IMR-90 (cell line): ENCODE results near the gene TRA2A. TPM values are rescaled to one million over a fixed set of nuclear protein-coding genes. Genes with fewer than 3 reads are reported as not detected.

Experiments
- ATAC-seq: fragments of 200-7000 bp; cut with Tn5 transposase; 2 replicates; pipeline ENCODE4 v1.9.1; 2020; ENCODE audit warnings: low read depth, mild to moderate bottlenecking, moderate library complexity
- BruUV-seq: library from RNA; stranded (reverse); fragments of 400-500 nt; replicated peaks from 2 replicates; lab custom pipeline; 2021; lab: Mats Ljungman, UMichigan
- CTCF ChIA-PET: fragments of 300-600 bp; formaldehyde crosslinking; extraction: SDS; loops from one replicate; lab custom pipeline; 2021; ENCODE audit warnings: antibody characterized with exemption; lab: Yijun Ruan, JAX
- POLR2A ChIA-PET: fragments of 300-600 bp; sonication (Branson Sonifier 250); formaldehyde crosslinking; loops from one replicate; lab custom pipeline; 2022; ENCODE audit warnings: antibody characterized with exemption; ENCODE audit not compliant: unreplicated experiment; lab: Charles Lee
- DNase-seq: peaks from one replicate; pipeline ENCODE4 v3.0.0; 2013
- H2AFZ ChIP-seq: replicated peaks from 2 replicates; pipeline ENCODE3; 2013; ENCODE audit warnings: low read length, mild to moderate bottlenecking; ENCODE audit not compliant: poor library complexity
- H2AK5ac ChIP-seq: 2 replicates; pipeline ENCODE4 v1.6.1; 2013; ENCODE audit warnings: low read depth, low read length, inconsistent platforms
- H2AK9ac ChIP-seq: replicated peaks from 2 replicates; pipeline ENCODE3; 2013; ENCODE audit warnings: mild to moderate bottlenecking, low read depth, low read length, moderate library complexity; ENCODE audit not compliant: poor library complexity
- H2BK120ac ChIP-seq: 2 replicates; pipeline ENCODE4 v1.6.1; 2013; ENCODE audit warnings: low read depth, low read length, inconsistent platforms
- H2BK15ac ChIP-seq: 3 replicates; pipeline ENCODE4 v1.6.1; 2013; ENCODE audit warnings: low read depth, low read length, inconsistent platforms
- H2BK20ac ChIP-seq: 2 replicates; pipeline ENCODE4 v1.6.1; 2013; ENCODE audit warnings: low read depth, mild to moderate bottlenecking, inconsistent platforms, low read length, moderate library complexity
- H2BK5ac ChIP-seq: 2 replicates; pipeline ENCODE4 v1.6.1; 2013; ENCODE audit warnings: mild to moderate bottlenecking, low read depth, low read length, inconsistent platforms; ENCODE audit not compliant: poor library complexity, severe bottlenecking
- H3K14ac ChIP-seq: replicated peaks from 2 replicates; pipeline ENCODE4 v1.6.1; 2013; ENCODE audit warnings: low read depth, low read length, inconsistent platforms
- H3K18ac ChIP-seq: 2 replicates; pipeline ENCODE4 v1.6.1; 2013; ENCODE audit warnings: low read depth, low read length, control low read depth
- H3K23ac ChIP-seq: 2 replicates; pipeline ENCODE4 v1.6.1; 2013; ENCODE audit warnings: low read depth, low read length, inconsistent platforms
- H3K27ac ChIP-seq: 2 replicates; pipeline ENCODE4 v1.5.1; 2013; ENCODE audit warnings: mild to moderate bottlenecking, control low read depth, low read length; ENCODE audit not compliant: insufficient read depth
- H3K27me3 ChIP-seq: 2 replicates; pipeline ENCODE4 v1.6.1; 2013; ENCODE audit warnings: low read length; ENCODE audit not compliant: control insufficient read depth, insufficient read depth
- H3K36me3 ChIP-seq: 2 replicates; pipeline ENCODE4 v1.6.1; 2013; ENCODE audit warnings: low read length, mixed read lengths; ENCODE audit not compliant: control insufficient read depth, insufficient read depth
- H3K4ac ChIP-seq: 2 replicates; pipeline ENCODE4 v1.6.1; 2013; ENCODE audit warnings: low read depth, low read length, inconsistent platforms
- H3K4me1 ChIP-seq: 2 replicates; pipeline ENCODE4 v1.6.1; 2013; ENCODE audit warnings: low read length, mixed read lengths; ENCODE audit not compliant: control insufficient read depth, insufficient read depth
- H3K4me2 ChIP-seq: 2 replicates; pipeline ENCODE4 v1.6.1; 2013; ENCODE audit warnings: low read depth, mild to moderate bottlenecking, control low read depth, low read length, moderate library complexity
- H3K4me3 ChIP-seq: 2 replicates; pipeline ENCODE4 v1.5.1; 2013; ENCODE audit warnings: low read depth, mild to moderate bottlenecking, control low read depth, low read length, moderate library complexity; ENCODE audit not compliant: insufficient read depth
- H3K56ac ChIP-seq: 2 replicates; pipeline ENCODE4 v1.6.1; 2013; ENCODE audit warnings: low read length, inconsistent platforms; ENCODE audit not compliant: insufficient read depth; ENCODE audit errors: extremely low read depth
- H3K79me1 ChIP-seq, 2 experiments: 2 replicates each; pipeline ENCODE4 v1.6.1; 2013; ENCODE audit warnings: low read length in 2 of 2, inconsistent platforms in 1 of 2, low read depth in 1 of 2
- H3K9ac ChIP-seq: 2 replicates; pipeline ENCODE4 v1.6.1; 2013; ENCODE audit warnings: low read depth, low read length, control low read depth
- H3K9me1 ChIP-seq: 2 replicates; pipeline ENCODE4 v1.6.1; 2013; ENCODE audit warnings: low read length, inconsistent platforms; ENCODE audit not compliant: insufficient read depth
- H3K9me3 ChIP-seq: 2 replicates; pipeline ENCODE4 v1.6.1; 2013; ENCODE audit warnings: low read length; ENCODE audit not compliant: control insufficient read depth, insufficient read depth
- H4K20me1 ChIP-seq: 2 replicates; pipeline ENCODE4 v1.6.1; 2013; ENCODE audit warnings: low read length, inconsistent platforms; ENCODE audit not compliant: insufficient read depth
- H4K5ac ChIP-seq: 2 replicates; pipeline ENCODE4 v1.6.1; 2013; ENCODE audit warnings: mild to moderate bottlenecking, low read depth, low read length, control low read depth
- H4K8ac ChIP-seq, 2 experiments: 2 replicates each; pipeline ENCODE4 v1.6.1; 2013; ENCODE audit warnings: low read depth in 2 of 2, low read length in 2 of 2, control low read depth in 1 of 2, inconsistent platforms in 1 of 2
- H4K91ac ChIP-seq: 2 replicates; pipeline ENCODE4 v1.6.1; 2013; ENCODE audit warnings: low read depth, low read length, inconsistent platforms; ENCODE audit not compliant: insufficient read depth
- BHLHE40 ChIP-seq: fragments of 150-350 bp; IDR thresholded peaks from 2 replicates; pipeline ENCODE4 v1.6.1; 2016; ENCODE audit warnings: mild to moderate bottlenecking, low read depth, low read length
- CTCF ChIP-seq: conservative IDR thresholded peaks from 2 replicates; pipeline ENCODE4 v1.5.1; 2012; ENCODE audit warnings: mild to moderate bottlenecking, low read depth, low read length, improper control_type of control experiment
- POLR2A ChIP-seq: IDR thresholded peaks from 2 replicates; pipeline ENCODE4 v1.6.1; 2012; ENCODE audit warnings: mild to moderate bottlenecking, low read depth, low read length
- RAD21 ChIP-seq: IDR thresholded peaks from 2 replicates; pipeline ENCODE4 v1.6.1; 2012; ENCODE audit warnings: low read length, improper control_type of control experiment
- SMC3 ChIP-seq: fragments of 150-350 bp; IDR thresholded peaks from 2 replicates; pipeline ENCODE4 v1.6.1; 2016; ENCODE audit warnings: low read depth, mild to moderate bottlenecking, antibody characterized with exemption, low read length, moderate library complexity
- WGBS, 2 experiments: methylation state at CpG; one replicate each; pipeline versions ENCODE4 v1.1.5 to v1.1.7; 2013; ENCODE audit warnings: missing lambda C conversion rate in 2 of 2; ENCODE audit not compliant: insufficient read length in 1 of 2; ENCODE audit errors: extremely low coverage in 2 of 2; 5-methylcytosine and 5-hydroxymethylcytosine counted together
- dilution Hi-C: fragments of 300-500 bp; cut with HindIII; formaldehyde crosslinking; loops from one replicate; pipeline ENCODE4 v1.14.3; 2018; ENCODE audit warnings: low sequenced_read_pairs; ENCODE audit not compliant: unreplicated experiment
- in situ Hi-C: fragments of 300-500 bp; cut with MboI; formaldehyde crosslinking; loops from 3 replicates; pipeline ENCODE4 v1.14.3; 2019; ENCODE audit warnings: low sequenced_read_pairs, inconsistent platforms, mixed read lengths
- intact Hi-C: fragments of 100-400 bp; cut with micrococcal nuclease; formaldehyde crosslinking; loops from 2 replicates; pipeline ENCODE4 v1.10.0; 2022
- polyA plus RNA-seq, 3 experiments: library from polyadenylated mRNA; depleted of rRNA; stranded (reverse); fragments of >200 nt; gene quantifications; 2 replicates each; pipeline ENCODE4 v1.2.3, GENCODE V29; 2012; ENCODE audit warnings: low replicate concordance in 1 of 3
- total RNA-seq: library from RNA; depleted of rRNA; stranded (reverse); fragments of >200 nt; gene quantifications from 2 replicates; pipeline ENCODE4 v1.2.3, GENCODE V29; 2012

The TRA2A gene
- total and polyA plus RNA-seq, 2 of the 4 experiments (the other 2 are of a cell fraction), result 44.3 to 77.3 TPM

DNA sequence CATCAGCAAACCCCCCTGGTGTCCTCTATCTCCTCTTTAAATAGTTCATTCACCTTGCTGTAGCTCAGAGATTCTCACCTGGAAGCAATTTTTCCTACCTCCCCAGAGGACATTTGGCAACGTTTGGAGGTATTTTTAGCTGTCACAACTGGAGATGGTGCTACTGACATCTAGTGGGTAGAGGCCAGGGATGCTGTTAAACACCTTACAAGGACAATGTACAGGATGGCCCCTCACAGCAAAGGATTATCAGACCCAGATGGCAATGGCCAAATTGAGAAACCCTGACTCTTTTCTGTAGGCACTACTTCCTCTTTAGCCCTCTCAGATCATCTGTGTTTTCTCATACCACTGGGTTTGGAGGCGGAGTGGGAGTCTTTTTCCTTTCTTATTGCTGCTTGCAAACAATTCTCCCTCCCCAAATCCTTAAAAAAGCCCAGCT, 13.2 kb upstream of the TRA2A start:
- BruUV-seq, result no TSS peak
- no peak overlapping the region for H2AFZ ChIP-seq
- H4K5ac ChIP-seq, result no peak overlapping the region
- ChIA-PET CTCF (interaction anchor here (1.0 kb wide), 1 partner anchor 283 kb away, joined by 3 read pairs; no protein-coding TSS in a partner anchor), POLR2A (no interaction called here)
- no peak overlapping the region for H2BK120ac ChIP-seq
- no peak overlapping the region for H2AK9ac ChIP-seq
- H3K9me1 ChIP-seq, result no peaks in the 10 kb centered on the region
- intact Hi-C loops (loop anchor here (2.0 kb wide), 1 partner anchor 272 kb away; no protein-coding TSS in a partner anchor), dilution Hi-C loops (no loop called here), in situ Hi-C loops (loop anchor here (25.0 kb wide), 1 partner anchor 1567 kb away; no protein-coding TSS in a partner anchor)
- H3K14ac ChIP-seq, result no peak overlapping the region
- H4K91ac ChIP-seq, result no peak overlapping the region
- no peak overlapping the region for H2AK5ac ChIP-seq
- DNase-seq, result peak; percentile 44
- H3K56ac ChIP-seq, result no peak overlapping the region
- no peak overlapping the region for H3K4ac ChIP-seq
- H4K8ac ChIP-seq, result no peak overlapping the region
- H3K4me1 ChIP-seq, result no peaks in the 10 kb centered on the region
- H2BK20ac ChIP-seq, result no peak overlapping the region
- H3K4me3 ChIP-seq, result no peak overlapping the region
- no peak overlapping the region for H3K4me2 ChIP-seq
- no peak overlapping the region for H3K9ac ChIP-seq
- H3K9me3 ChIP-seq, result no peaks in the 10 kb centered on the region; the same call in 1 of the 2 replicates
- H4K20me1 ChIP-seq, result no peaks in the 10 kb centered on the region
- ATAC-seq, result peak; percentile 36; the same call in 1 of the 2 replicates
- H3K79me1 ChIP-seq, result no peaks in the 10 kb centered on the region
- no peak overlapping the region for H2BK5ac ChIP-seq
- TF ChIP-seq POLR2A, result no peak
- peak; percentile 57 for TF ChIP-seq CTCF
- peak; percentile 41; the same call in 1 of the 2 replicates for TF ChIP-seq SMC3
- peak; percentile 61 for TF ChIP-seq RAD21
- TF ChIP-seq BHLHE40, result no peak
- no peak overlapping the region for H3K18ac ChIP-seq
- H3K36me3 ChIP-seq, result no peaks in the 10 kb centered on the region
- no peak overlapping the region for H2BK15ac ChIP-seq
- 0 out of 2 replicates have a peak overlapping the region, but pooled peaks have one; percentile 44 for H3K23ac ChIP-seq
- no CpG with 5 or more reads among the region's 2 CpGs for WGBS, 2 experiments
- H3K27ac ChIP-seq, result no peak overlapping the region
- H3K27me3 ChIP-seq, result peaks cover 2% of the 10 kb centered on the region; the same call in 1 of the 2 replicates
